HUDEP-2 (cell line): ENCODE data around the gene GSN.

Experiments used
- DNase-seq, 76 experiments: peaks; one replicate each; lab custom pipeline; 2025; ENCODE audit not compliant: unreplicated experiment in 76 of 76; lab: John Stamatoyannopoulos, UW

The GSN gene

GRCh38 chr9:121272401-121272948 lies 4.5 kb downstream of the GSN start:
- no peak for DNase-seq

DNA sequence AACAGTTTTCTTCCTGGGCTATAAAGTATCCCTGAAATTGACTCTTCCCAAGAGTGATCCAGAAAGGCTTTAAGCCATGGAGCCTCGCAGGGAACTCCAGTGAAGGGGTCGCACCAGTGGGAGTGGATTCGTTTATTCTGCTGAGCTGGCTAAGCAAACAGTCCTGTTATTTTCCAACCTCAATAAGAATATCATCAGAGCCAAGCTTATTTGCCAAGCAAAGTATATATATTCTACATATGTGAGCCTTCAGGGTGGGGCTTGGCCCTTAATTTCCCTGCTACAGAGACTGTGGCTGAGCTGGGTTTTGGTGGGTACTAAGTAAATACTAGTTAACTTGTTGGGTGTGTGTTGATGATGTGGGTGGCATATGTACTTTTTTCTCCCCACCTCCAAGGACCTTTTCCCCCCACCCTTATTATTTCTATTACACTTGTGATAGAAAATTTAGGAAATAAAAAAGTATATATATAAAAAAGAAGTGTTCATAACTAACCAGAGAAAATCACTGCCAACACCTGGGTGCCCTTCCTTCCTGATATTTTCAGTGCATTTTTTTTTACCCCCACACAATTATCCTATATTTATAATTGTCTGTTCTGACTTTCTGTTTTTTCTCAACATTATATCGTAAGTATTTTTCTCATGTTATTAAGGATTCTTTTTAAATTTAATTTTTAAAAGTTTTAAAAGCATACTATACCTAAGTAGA lies 5.3 kb downstream of the GSN start:
- DNase-seq, result no peak

DNA sequence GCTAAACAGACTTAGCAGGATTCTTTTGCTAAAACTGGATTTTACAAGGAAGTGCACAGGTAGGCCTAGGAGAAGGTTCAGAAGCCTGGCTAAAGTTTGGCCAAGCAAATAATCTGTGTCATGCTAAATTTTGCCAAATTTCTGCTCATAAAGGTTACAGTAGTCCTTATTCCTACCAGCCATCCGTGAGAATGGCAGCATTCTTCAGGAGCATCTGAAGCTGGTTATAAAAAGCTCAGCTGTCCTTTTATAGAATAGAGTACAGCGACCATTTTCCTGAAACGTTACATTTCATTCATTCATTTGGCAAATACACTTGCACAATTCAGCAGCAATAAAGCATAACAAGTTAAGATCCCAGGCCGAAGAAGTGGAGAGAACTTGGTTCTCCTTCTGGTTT lies 6.9 kb downstream of the GSN start:
- DNase-seq, result no peak

GRCh38 chr9:121275781-121276658 lies 8.1 kb downstream of the GSN start:
- DNase-seq, result no peak

DNA sequence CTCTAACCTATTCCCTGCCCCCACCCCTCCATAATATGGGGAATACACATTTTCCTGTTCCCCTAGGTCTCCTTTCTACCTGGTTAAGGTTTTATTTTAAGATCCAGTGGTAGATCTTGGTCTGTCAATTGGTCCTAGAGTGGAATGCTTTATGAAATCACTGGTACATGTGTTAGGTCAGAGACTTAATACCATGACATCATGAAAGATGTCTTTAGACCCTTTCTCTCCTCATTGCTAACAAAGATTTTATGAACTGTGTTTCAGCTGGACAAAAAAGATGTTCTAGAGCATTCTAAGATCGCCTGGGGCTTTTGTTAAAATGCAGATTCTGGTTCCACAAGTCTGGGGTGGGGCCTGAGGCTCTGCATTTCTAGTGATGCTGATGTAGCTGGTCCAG lies 9.1 kb downstream of the GSN start:
- no peak for DNase-seq

GRCh38 chr9:121277518-121278295 lies 9.7 kb downstream of the GSN start:
- DNase-seq, result no peak

GRCh38 chr9:121278477-121279261 lies 10.7 kb downstream of the GSN start:
- DNase-seq, result peak in 45 of 76 experiments; percentile 7 to 70 (median 28)

DNA sequence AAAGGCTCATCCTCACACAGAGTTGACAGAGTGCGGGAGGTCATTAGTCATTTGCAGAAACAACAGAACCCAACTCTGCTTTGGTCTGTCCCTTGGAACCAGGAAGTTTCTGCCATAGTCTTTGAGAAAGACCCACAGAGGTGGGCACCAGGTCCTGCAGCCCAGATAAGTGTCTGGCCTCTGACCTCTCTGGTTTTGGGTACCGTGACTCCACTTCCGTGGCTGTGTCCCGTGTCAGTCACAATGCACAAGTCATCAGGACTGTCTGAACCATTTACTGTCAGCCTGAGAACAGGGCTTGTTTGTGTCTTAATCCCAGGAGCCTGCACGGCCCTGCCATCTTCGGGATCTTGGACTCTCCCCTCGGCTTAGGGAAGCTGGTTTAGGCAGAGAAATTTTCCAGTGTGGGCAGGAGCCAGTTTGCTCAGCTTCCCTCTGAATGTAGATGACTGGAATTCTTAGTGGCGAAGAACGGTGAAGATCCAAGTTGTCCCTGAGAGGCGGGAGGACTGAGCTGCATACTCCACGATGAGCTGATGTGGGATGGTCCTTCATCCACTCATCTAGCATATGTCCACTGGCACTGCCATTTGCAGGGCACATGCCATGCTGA lies 11.9 kb downstream of the GSN start:
- no peak for DNase-seq

- DNase-seq, result no peak
Observed at GRCh38 chr9:121280715-121281613, 13.0 kb downstream of the GSN start.

DNA sequence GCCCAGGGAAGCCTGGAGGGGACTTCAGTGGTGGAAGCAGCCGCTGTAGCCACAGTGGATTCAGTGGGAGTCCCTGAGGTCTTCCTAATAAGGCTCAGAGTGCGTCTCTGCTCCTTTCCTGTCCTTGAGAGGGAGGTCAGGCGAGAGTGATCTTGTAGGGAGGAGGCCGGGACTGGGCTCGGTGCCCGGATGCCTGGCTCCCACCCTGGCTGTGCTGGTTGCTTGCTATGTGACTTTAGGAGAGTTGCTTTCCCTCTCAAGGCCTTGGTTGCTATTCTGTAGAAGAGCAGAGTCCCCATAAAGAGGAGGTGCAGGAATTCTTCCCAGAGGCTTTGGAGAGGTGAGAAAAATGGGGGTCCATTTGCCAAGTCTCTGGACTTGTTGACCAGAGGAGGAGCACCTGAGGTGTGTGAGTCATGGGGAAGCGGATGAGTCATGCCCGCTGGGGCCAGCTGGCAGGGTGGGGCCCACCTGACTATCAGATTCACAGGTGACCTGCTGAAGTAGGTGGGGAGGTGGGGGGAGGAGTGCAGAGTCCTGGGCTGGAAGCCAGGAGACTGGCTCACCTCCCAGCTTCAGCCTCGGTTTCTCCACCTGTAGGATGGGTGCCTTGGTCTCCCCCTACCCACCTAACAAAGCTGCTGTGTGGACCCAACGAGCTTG lies 13.8 kb downstream of the GSN start:
- peak in 54 of 76 experiments; percentile 9 to 68 (median 38) for DNase-seq

DNA sequence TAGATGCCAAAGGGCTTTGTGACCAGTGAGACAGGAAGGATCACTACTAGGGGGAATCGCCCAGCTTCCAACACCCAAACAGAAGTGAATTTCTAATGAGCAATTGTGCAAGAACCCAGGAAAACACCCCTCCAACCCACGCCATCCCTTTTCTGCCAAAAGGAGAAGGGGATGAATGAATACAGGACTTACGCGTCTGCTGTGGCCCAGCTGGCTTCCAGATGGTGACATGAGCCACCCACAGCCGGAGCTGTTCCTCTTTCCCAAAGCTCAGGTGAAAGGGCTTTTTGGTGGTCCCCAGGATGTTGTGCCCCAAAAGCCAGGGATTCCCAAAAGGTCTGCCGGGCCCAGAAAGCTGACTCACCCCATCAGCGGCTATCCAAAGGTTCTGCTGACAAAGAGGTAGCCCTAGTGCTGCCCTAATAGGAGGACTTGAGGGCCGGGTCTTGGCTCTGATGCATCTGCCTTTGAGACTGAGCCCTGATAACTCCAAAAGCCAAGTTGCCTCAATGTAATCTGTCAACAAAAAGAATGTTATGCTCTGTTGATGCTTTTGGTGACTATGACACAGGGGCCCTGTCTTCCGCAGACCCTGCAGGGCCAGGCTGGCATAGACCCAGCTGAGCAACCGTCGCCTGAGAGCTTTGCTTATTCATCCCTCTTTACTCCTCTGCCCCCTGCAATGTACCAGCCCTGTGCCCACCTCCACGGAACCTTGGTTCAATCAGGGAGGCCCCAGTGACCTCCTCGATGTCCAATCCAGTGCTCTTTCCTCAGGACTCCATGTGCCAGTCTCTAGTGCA lies 14.5 kb downstream of the GSN start:
- peak in 2 of 76 experiments; percentile 9 to 14 for DNase-seq

DNA sequence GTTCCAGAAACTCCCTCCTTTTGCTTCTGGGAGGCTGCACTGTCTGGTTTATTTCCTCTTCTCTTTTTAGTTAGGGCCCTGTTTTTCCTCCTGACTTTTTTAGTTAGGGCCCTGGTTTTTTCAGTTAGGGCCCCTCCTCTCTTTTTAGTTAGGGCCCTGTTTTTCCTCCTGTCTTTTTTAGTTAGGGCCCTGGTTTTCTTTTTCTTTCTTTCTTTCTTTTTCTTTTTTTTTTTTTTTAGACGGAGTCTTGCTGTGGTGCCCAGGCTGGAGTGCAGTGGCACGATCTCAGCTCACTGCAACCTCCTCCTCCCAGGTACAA lies 15.1 kb downstream of the GSN start:
- no peak for DNase-seq

- DNase-seq, result no peak
Observed at GRCh38 chr9:121283856-121284732, 16.1 kb downstream of the GSN start.

- DNase-seq, result no peak
Observed at GRCh38 chr9:121284733-121285451, 16.9 kb downstream of the GSN start.

GRCh38 chr9:121285835-121286687 lies 18.1 kb downstream of the GSN start:
- DNase-seq, result no peak
